KOPT-K1 (cell line): ENCODE results near the gene TNK2.
"Not testable (repeated sequence)": the region's sequence is repeated elsewhere in the genome, so short reads cannot be mapped to it uniquely, and the experiment has no call there.

Source experiments
- H3K27ac ChIP-seq: fragments of 200-600 bp; sonication (generic); 2 replicates; pipeline ENCODE4 v1.5.1; 2016; ENCODE audit warnings: antibody characterized with exemption, mild to moderate bottlenecking, low read depth, low read length; ENCODE audit not compliant: poor library complexity, severe bottlenecking
- H3K36me3 ChIP-seq: fragments of 200-600 bp; sonication (generic); 2 replicates; pipeline ENCODE4 v1.5.1; 2017; ENCODE audit warnings: antibody characterized with exemption, mild to moderate bottlenecking, low read length, moderate library complexity; ENCODE audit not compliant: insufficient read depth
- H3K9me3 ChIP-seq: fragments of 200-600 bp; sonication (generic); 2 replicates; pipeline ENCODE4 v1.5.1; 2017; ENCODE audit warnings: antibody characterized with exemption, low read length, mild to moderate bottlenecking; ENCODE audit not compliant: insufficient read depth, poor library complexity, severe bottlenecking

TNK2 gene

DNA sequence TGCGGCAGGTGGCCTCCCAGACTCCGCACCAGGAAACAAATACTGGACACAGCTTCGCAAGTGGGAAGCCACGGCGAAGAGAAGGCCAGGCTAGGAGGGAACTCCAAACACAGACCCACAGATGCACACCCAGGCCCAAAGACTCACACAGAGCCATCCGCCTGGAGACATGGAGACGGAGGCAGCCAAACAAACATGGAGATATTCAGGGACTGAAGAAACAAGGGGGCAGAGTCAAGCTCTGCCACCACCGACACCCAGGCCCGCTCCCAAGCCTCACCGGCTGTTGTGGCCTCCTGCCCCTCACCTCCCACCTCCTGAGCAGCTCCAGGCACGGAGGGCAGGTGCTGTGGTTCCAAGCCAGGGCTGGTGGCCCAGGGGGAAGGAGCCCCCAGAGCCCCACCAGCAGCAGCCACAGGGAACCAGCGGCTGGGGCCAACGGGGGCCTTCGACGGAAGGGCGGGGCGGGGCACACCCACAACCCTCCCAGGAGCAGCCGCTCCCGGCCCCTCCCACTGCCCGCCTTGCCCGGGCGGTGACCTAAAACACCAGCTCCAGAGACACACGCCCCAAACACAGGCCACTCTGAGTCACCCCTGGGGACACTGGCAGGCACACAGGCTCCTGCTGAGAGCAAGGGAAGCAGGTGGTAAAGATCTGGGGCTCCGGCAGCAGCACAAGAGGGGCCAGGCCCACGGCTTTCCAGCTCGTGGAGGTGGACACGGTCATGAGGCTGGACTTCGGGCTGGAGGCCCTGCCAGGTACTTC lies 31.9 kb downstream of the TNK2 start:
- H3K36me3 ChIP-seq, result peaks cover 58% of the 10 kb centered on the region
- H3K9me3 ChIP-seq, result no peaks in the 10 kb centered on the region
- H3K27ac ChIP-seq, result no peak overlapping the region

DNA sequence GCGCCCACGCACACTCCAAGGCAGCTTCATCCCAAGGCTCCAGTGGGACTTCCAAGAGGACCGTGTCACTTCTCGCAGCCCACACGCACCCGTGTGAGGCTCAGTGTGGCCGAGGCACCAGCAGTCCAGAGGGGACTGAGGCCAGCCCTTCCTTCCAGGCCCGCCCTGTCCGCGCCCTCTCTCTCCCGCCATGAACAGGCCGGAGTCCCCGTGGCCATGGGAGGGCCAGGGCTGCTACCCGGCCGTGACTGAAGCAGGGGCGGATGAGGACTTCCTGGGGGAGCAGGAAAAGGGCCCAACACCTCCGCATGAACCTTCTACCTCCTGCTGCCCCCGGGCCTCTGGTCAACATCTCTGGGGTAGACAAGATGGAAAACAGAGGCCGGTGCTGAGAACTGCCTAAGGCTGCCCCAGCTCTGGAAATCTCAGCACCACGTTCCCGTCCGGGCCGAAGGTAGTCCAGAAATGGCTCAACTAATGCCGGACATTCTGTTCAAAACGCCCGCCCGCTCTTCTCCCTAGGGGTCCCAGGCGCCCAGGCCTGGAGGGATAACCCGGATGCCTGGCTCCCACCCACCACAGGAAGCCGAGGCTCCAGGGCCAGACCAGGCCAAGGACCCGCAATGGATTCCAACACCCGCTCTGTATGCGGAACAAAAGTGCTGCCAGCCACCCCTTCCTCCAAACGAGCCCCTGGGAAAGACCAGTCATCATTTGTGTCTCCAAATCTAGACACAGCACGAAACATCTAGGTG lies 32.7 kb downstream of the TNK2 start:
- Histone ChIP-seq H3K27ac (no peak overlapping the region), H3K9me3 (no peaks in the 10 kb centered on the region), H3K36me3 (peaks cover 66% of the 10 kb centered on the region)

DNA sequence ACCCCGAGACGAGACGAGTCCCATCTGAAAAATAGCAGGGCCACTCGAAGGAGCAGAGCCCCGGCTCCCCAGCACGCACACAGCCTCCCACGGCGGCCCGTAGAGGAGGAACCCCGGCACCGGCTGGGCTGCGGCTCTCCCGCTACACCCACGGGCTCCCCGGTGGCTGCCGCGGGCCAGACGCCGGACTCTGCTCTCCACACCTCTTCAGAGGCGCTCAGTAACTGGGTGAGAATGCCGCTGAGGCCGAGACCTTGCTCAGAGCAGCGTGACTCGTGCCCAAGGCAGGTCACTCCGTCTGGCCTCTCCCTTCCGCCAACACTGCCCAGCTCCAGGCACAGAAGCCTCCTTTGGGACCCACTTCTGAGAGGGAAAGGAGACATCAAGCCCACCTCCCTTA lies 34.4 kb downstream of the TNK2 start:
- no peaks in the 10 kb centered on the region for H3K9me3 ChIP-seq
- no peak overlapping the region for H3K27ac ChIP-seq
- H3K36me3 ChIP-seq, result peaks cover 76% of the 10 kb centered on the region

DNA sequence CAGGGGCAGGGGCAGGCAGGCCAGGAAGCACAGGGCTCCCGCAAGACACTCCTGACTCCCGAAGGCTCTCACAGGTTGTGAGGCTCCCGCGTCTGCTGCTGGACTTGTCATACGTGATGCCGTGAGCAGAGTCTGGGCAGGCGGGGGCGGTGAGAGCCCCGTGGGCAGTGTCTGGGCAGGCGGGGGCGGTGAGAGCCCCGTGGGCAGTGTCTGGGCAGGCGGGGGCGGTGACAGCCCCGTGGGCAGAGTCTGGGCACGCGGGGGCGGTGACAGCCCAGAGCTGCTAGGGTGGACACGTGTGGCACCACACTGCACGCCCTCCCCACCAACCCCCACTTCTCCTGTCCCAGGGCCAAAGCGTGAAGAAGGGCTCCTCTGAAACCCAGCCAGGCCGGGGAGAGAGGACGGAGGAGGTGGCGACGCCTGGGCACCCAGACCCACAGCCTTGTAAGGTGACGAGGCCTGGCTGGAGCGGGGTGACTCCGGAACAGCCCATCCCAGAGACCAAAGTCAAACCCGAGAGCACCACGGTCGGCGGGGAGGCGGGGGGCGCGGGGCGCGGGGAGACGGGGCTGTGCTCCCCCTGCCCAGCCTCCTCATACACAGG lies 35.0 kb downstream of the TNK2 start:
- Histone ChIP-seq H3K27ac (no peak overlapping the region), H3K36me3 (peaks cover 76% of the 10 kb centered on the region)

DNA sequence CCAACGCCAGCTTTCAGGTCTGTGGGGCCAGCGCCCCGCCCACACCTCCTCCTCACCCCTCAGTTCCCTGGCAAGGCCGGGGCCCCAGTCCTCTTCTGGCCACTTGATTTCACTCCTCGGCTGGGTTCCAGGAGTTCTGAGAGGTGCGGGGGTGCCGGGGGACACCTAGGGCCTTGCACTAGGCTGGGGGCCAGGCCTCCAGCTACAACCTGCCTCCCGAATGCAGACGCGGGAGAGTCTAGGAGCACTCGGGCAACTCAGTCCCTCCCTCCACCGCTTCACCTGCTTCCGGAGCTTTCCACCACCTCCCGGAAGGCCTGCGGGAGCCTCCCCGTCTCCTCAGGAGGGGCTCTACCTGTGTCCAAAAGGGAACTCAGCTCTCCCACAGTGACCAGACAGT lies 35.6 kb downstream of the TNK2 start:
- peaks cover 71% of the 10 kb centered on the region; the same call in 1 of the 2 replicates for H3K36me3 ChIP-seq
- no peaks in the 10 kb centered on the region for H3K9me3 ChIP-seq
- no peak overlapping the region for H3K27ac ChIP-seq

More for the DNA sequence above, 35.0 kb downstream of the TNK2 start:
- H3K9me3 ChIP-seq, result no peaks in the 10 kb centered on the region

DNA sequence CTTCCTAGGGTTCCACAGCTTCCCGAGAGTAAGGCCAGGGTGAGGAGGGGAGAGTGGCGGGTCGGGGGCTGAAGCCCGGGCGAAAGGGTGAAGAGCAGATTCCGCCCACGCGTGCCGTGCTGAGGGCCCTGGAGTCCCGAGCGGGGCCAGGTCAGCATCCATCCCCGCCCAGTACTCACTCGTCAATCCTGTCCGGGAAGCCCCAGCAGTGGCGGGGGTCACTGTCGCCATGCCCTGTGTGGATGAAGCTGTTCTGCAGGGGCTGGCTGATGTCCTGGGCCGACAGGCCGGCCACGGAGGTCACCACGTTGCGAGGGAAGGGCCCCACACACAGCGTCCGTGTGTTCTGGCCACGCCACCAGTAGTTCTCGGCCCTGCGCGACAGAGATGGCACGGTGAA lies 36.3 kb downstream of the TNK2 start:
- peaks cover 66% of the 10 kb centered on the region; the same call in 1 of the 2 replicates for H3K36me3 ChIP-seq
- no peaks in the 10 kb centered on the region for H3K9me3 ChIP-seq
- no peak overlapping the region for H3K27ac ChIP-seq

DNA sequence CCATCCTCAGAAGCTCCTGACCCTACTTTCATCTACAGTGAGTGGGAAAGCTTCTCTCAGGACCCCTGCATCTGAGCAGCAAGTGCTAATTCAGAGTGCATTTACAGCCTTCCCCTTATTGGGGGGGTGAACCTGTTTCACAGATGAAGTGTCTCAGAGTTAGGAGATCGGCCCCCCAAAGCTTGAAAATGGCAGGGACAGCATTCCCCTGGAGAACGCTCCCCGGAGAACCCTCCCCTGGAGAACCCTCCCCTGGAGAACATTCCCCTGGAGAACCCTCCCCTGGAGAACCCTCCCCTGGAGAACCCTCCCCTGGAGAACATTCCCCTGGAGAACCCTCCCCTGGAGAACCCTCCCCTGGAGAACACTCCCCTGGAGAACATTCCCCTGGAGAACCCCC lies 36.7 kb downstream of the TNK2 start:
- peaks cover 66% of the 10 kb centered on the region for H3K36me3 ChIP-seq
- H3K9me3 ChIP-seq, H3K27ac ChIP-seq: not testable (repeated sequence)

DNA sequence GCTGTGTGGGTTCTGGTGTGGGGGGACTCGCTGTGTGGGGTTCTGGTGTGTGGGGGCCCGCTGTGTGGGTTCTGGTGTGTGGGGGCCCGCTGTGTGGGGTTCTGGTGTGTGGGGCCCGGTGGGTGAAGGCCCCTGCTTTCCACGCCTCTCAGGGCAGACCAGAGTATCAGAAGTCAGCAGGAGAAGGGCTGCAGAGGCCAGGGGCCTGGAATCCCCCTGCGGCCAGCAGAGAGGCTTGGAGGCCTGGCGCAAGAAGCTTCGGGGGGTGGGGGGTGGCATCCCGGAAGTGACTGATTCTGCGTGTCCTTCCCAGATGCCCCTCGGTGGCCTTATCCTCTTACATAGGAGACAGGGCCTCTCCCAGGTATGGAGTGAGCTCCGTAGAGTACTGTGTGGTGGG lies 37.4 kb downstream of the TNK2 start:
- no peaks in the 10 kb centered on the region for H3K9me3 ChIP-seq
- peaks cover 64% of the 10 kb centered on the region for H3K36me3 ChIP-seq
- no peak overlapping the region for H3K27ac ChIP-seq

DNA sequence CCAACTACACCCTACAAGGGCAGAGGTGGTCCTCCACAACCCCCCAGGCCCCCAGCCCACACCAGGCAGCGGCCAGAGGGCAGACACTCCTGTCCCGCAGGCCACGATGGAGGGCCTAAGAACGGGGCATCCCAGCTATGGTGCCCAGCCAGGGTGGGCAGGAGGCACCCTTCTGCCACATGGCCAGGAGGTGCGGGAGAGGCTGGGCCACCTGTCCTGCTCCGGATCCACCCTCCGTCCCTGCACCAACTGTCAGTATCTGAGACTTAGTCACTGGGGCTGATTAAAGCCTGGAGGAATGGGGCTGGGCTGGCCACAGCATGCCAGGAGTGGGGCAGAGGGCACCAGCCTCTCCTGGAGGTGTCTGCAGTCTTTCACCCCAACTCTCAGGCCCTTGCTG lies 37.9 kb downstream of the TNK2 start:
- peaks cover 63% of the 10 kb centered on the region for H3K36me3 ChIP-seq
- H3K9me3 ChIP-seq, result no peaks in the 10 kb centered on the region
- no peak overlapping the region for H3K27ac ChIP-seq

DNA sequence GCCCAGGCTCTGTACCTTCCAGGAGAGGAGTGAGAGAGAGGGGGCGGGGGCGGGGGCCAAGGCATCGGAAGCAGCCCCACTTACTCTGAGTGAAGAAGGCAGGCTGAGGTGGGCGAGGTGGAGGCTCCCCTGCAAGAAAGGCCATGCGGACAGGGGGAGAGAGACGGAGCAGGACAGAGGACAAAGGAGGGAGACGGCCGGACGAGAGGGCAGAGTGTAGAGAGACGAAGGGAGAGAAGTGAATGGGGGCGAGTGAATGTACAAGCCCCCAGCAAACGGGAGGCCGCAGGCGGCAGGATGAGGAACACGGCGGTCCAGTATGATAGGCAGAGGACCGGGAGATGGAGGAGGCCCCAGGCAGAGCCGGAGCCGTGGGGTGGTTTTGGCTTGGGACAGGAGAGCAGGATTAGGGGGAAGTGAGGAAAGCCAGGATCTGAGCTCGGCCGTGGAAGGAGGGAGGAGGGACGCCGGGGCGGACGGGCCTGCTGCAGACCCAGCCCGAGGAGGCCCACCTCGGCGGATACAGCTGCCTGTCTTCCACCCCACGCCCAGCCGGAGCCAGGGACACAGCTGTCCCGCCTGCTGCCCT lies 38.8 kb downstream of the TNK2 start:
- peaks cover 64% of the 10 kb centered on the region for H3K36me3 ChIP-seq
- H3K27ac ChIP-seq, result no peak overlapping the region

DNA sequence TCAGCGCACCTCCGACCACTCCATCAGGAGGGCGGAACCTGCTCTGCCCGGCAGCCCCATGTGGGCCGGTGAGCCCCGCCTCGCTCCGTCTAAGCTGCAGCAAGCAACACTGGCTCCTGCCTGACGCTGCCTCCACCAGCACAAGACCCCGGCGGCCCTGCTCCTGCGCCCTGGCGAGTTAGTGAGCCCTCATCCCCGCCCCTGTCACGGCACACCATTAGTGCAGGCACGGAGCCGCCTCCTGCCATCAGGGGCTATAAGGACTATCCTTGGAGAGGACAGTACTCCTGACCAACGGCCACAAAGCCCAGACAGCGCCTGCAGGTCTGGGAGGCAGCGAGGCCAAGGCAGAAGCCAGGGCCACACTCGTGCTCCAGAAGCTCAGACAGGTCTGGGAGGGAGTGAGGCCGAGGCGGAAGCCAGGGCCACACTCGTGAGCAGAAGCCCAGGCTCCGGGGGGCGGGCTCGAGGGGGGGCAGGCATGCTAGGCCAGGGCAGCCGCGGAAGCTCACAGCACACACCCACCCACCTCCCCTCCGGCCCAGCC lies 39.4 kb downstream of the TNK2 start:
- peaks cover 64% of the 10 kb centered on the region for H3K36me3 ChIP-seq
- H3K27ac ChIP-seq, result no peak overlapping the region
- no peaks in the 10 kb centered on the region for H3K9me3 ChIP-seq

More for the DNA sequence above, 38.8 kb downstream of the TNK2 start:
- H3K9me3 ChIP-seq, result no peaks in the 10 kb centered on the region

DNA sequence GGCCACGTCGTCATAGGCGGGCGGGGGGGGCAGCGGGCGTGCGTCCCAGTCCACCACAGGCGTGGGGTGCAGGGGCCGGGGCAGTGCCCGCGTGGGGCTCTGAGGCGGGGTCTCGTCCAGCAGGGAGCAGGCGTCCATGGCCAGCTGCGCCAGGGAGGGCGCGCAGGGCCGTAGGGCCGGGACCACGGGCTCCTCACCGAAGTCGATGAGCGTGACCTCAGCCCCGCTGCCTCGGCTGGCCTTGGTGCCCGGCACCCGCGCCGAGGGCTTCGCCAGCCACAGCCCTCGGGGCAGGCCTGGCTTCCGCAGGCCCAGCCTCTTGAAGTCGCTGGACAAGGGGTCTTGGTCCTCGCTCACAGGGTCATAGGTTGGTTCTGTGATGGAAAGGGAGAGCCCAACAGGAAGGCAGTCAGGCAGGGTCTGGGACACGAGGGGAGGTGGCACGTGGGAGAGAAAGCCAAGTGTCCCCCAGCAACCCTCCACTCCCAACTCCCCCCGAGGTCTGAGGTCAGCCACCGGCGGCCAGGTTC lies 40.0 kb downstream of the TNK2 start:
- Histone ChIP-seq H3K9me3 (no peaks in the 10 kb centered on the region), H3K27ac (no peak overlapping the region), H3K36me3 (peaks cover 64% of the 10 kb centered on the region)

DNA sequence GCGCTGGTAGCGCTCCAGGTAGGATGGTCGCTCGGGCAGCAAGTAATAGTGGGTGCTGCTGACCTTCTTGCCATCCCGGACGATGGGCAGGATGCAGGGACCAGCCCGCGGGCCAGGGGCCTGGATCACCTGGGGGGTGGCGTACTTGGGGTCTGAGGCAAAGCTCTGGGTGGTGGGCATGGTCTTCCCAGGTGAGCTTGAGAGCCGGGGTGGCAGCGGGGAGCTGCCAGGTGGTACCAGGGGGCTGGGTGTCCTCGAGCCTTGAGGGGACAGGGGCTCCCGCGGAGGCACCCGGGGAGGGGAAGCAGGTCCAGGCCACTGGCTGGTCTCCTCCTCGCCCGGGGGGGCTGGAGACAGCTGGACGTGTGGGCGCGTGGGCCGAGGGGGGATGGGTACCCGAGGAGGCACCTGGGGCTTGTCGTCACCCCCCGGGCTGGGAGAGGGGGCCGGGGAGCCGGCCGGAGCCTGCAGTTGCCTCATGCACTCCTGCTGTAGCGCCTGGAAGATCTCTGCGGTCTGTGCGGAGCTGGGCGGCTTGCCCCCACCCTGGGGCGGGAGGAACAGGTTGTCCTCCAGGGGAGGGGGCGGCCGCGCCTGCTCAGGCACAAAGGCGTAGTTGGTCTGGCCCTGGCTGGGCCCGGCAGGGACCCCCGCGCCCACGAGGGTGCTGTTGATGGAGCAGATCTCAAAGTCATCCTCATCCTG lies 40.6 kb downstream of the TNK2 start:
- no peak overlapping the region for H3K27ac ChIP-seq
- peaks cover 62% of the 10 kb centered on the region for H3K36me3 ChIP-seq
- H3K9me3 ChIP-seq, result no peaks in the 10 kb centered on the region
